GM12878 (cell line): ENCODE measurements around the gene GID8. TPM values are rescaled to one million over a fixed set of nuclear protein-coding genes. Genes with fewer than 3 reads are reported as not detected.

ENCODE experiments used
- ATAC-seq: fragments of 200-7000 bp; cut with Tn5 transposase; 3 replicates; pipeline ENCODE4 v1.9.1; 2020; ENCODE audit warnings: mild to moderate bottlenecking, moderate library complexity
- BruUV-seq: library from RNA; stranded (reverse); fragments of 400-500 nt; replicated peaks from 2 replicates; lab custom pipeline; 2021; lab: Mats Ljungman, UMichigan
- CTCF ChIA-PET: fragments of 300-600 bp; sonication (Branson Sonifier 250); formaldehyde crosslinking; extraction: SDS; loops from one replicate; lab custom pipeline; 2021; ENCODE audit warnings: inconsistent platforms; lab: Yijun Ruan, JAX
- POLR2A ChIA-PET: fragments of 350-600 bp; formaldehyde crosslinking; extraction: SDS; loops from one replicate; lab custom pipeline; 2021; ENCODE audit warnings: inconsistent platforms; lab: Charles Lee
- RAD21 ChIA-PET: fragments of 300-600 bp; sonication (Branson Sonifier 250); formaldehyde crosslinking; loops from one replicate; lab custom pipeline; 2023; ENCODE audit warnings: antibody characterized with exemption; ENCODE audit not compliant: unreplicated experiment; lab: Charles Lee
- SMC1A ChIA-PET: fragments of 300-600 bp; sonication (Branson Sonifier 250); formaldehyde crosslinking; loops from one replicate; lab custom pipeline; 2023; ENCODE audit not compliant: unreplicated experiment, uncharacterized antibody; lab: Charles Lee
- DNase-seq: peaks from one replicate; pipeline ENCODE4 v3.0.0-alpha.2; 2011; ENCODE audit warnings: low read depth, low spot score
- FAIRE-seq: peaks from 3 replicates; lab custom pipeline; 2011; peaks lifted over from hg19 to GRCh38; lab: Jason Lieb, UNC
- H2AFZ ChIP-seq: 2 replicates; pipeline ENCODE4 v1.6.0; 2011; ENCODE audit warnings: low read depth, low read length, control low read depth; ENCODE audit not compliant: control insufficient read depth
- H3K27ac ChIP-seq: 2 replicates; pipeline ENCODE4 v1.5.1; 2011; ENCODE audit warnings: control low read depth; ENCODE audit not compliant: control insufficient read depth, insufficient read depth
- H3K27me3 ChIP-seq, 2 experiments: replicated peaks in 1 of 2; 2 replicates each; pipeline versions ENCODE4 v1.6.0 to v1.6.1; 2011; ENCODE audit warnings: low read length in 1 of 2; ENCODE audit not compliant: control insufficient read depth in 2 of 2, insufficient read depth in 2 of 2
- H3K36me3 ChIP-seq, 2 experiments: 2 replicates each; pipeline ENCODE4 v1.5.1; 2011; ENCODE audit warnings: low read length in 1 of 2; ENCODE audit not compliant: control insufficient read depth in 2 of 2, insufficient read depth in 2 of 2
- H3K4me1 ChIP-seq: 2 replicates; pipeline ENCODE4 v1.6.1; 2011; ENCODE audit warnings: mild to moderate bottlenecking, low read length, moderate library complexity, mixed read lengths; ENCODE audit not compliant: control insufficient read depth, insufficient read depth
- H3K4me2 ChIP-seq: 2 replicates; pipeline ENCODE4 v1.6.0; 2011; ENCODE audit warnings: control low read depth; ENCODE audit not compliant: control insufficient read depth, insufficient read depth
- H3K4me3 ChIP-seq: fragments of 200-600 bp; sonication (generic); 2 replicates; pipeline ENCODE4 v1.5.1; 2016
- H3K79me2 ChIP-seq: 2 replicates; pipeline ENCODE4 v1.6.0; 2011; ENCODE audit warnings: low read length; ENCODE audit not compliant: control insufficient read depth, insufficient read depth
- H3K9ac ChIP-seq: 2 replicates; pipeline ENCODE4 v1.8.0; 2011; ENCODE audit warnings: low read length, control low read depth, mixed read lengths; ENCODE audit not compliant: control insufficient read depth, insufficient read depth
- H3K9me3 ChIP-seq: replicated peaks from 3 replicates; pipeline ENCODE4 v1.5.1; 2011; ENCODE audit warnings: mild to moderate bottlenecking, low read length; ENCODE audit not compliant: control insufficient read depth, insufficient read depth
- H4K20me1 ChIP-seq: 2 replicates; pipeline ENCODE4 v1.6.0; 2011; ENCODE audit not compliant: control insufficient read depth, insufficient read depth
- CBX3 ChIP-seq: fragments of 200-600 bp; sonication (generic); IDR thresholded peaks from 2 replicates; pipeline ENCODE4 v1.6.1; 2016; ENCODE audit warnings: low read depth, borderline replicate concordance
- HDGF ChIP-seq: fragments of 450-650 bp; IDR thresholded peaks from 2 replicates; pipeline ENCODE4 v1.6.1; 2016; ENCODE audit warnings: antibody characterized with exemption
- IRF3 ChIP-seq: fragments of 450-650 bp; IDR thresholded peaks from 2 replicates; pipeline ENCODE4 v1.6.1; 2014; ENCODE audit warnings: mild to moderate bottlenecking
- IRF5 ChIP-seq: fragments of 450-650 bp; IDR thresholded peaks from 2 replicates; pipeline ENCODE4 v1.6.1; 2017; ENCODE audit warnings: borderline replicate concordance
- JUNB ChIP-seq: IDR thresholded peaks from 2 replicates; pipeline ENCODE4 v1.6.1; 2016; ENCODE audit warnings: antibody characterized with exemption, mild to moderate bottlenecking
- KDM1A ChIP-seq: fragments of 200-600 bp; sonication (generic); IDR thresholded peaks from 2 replicates; pipeline ENCODE4 v1.6.1; 2016; ENCODE audit warnings: borderline replicate concordance
- PAX5 ChIP-seq: IDR thresholded peaks from 2 replicates; pipeline ENCODE4 v1.6.1; 2011; ENCODE audit warnings: low read depth, low read length, borderline replicate concordance
- PAX8 ChIP-seq: fragments of 450-650 bp; IDR thresholded peaks from 2 replicates; pipeline ENCODE4 v1.6.1; 2017; ENCODE audit warnings: mild to moderate bottlenecking, moderate library complexity
- PKNOX1 ChIP-seq: fragments of 450-650 bp; IDR thresholded peaks from 2 replicates; pipeline ENCODE4 v1.6.1; 2016; ENCODE audit warnings: mild to moderate bottlenecking
- POLR2A ChIP-seq: IDR thresholded peaks from 2 replicates; pipeline ENCODE4 v1.6.1; 2011; ENCODE audit warnings: low read depth, mild to moderate bottlenecking, low read length
- SRF ChIP-seq, 2 experiments: IDR thresholded peaks; 2 replicates each; pipeline ENCODE4 v1.6.1; 2011; ENCODE audit warnings: low read depth in 2 of 2, low read length in 2 of 2, mild to moderate bottlenecking in 1 of 2, moderate library complexity in 1 of 2
- TAF1 ChIP-seq: IDR thresholded peaks from 2 replicates; pipeline ENCODE4 v1.6.1; 2011; ENCODE audit warnings: mild to moderate bottlenecking, low read depth, low read length, borderline replicate concordance
- USF1 ChIP-seq: IDR thresholded peaks from 2 replicates; pipeline ENCODE4 v1.6.1; 2011; ENCODE audit warnings: borderline replicate concordance, low read depth, mild to moderate bottlenecking, moderate library complexity, mixed read lengths, low read length; ENCODE audit not compliant: insufficient read depth; ENCODE audit errors: extremely low read length
- ZBTB33 ChIP-seq: fragments of 450-650 bp; IDR thresholded peaks from 2 replicates; pipeline ENCODE4 v1.6.1; 2017; ENCODE audit warnings: mild to moderate bottlenecking
- ZNF622 ChIP-seq: fragments of 450-650 bp; IDR thresholded peaks from 2 replicates; pipeline ENCODE4 v1.6.1; 2017; ENCODE audit warnings: mild to moderate bottlenecking, inconsistent platforms
- WGBS: methylation state at CpG from one replicate; pipeline ENCODE4 v1.1.6; 2016; ENCODE audit warnings: low lambda C conversion rate; ENCODE audit not compliant: insufficient replicate concordance, insufficient coverage; ENCODE audit errors: missing lambda C conversion rate; 5-methylcytosine and 5-hydroxymethylcytosine counted together
- in situ Hi-C: fragments of 300-500 bp; cut with MboI; formaldehyde crosslinking; loops from 9 replicates; pipeline ENCODE4 v1.14.3; 2018; ENCODE audit warnings: mixed read lengths
- intact Hi-C: fragments of 100-400 bp; cut with micrococcal nuclease; formaldehyde crosslinking; loops from one replicate; pipeline ENCODE4 v1.14.2; 2022; ENCODE audit not compliant: unreplicated experiment
- polyA plus RNA-seq, 11 experiments: library from polyadenylated mRNA; depleted of rRNA in 4 of 11; unstranded in 6 of 11; stranded (reverse) in 5 of 11; fragments of >200 nt; fragmentation: Nextera tagmentation in 4 of 11; fragmentation: Illumina TruSeq in 1 of 11; extraction: Ambion mirVana in 4 of 11; extraction: Trizol in 1 of 11; gene quantifications; 1 replicate in 1 of 11; 2 replicates in 10 of 11; pipeline versions ENCODE4 v1.2.1 to v1.2.3, GENCODE V29; 2011 to 2016; ENCODE audit warnings: inconsistent platforms in 2 of 11, missing spikeins in 2 of 11, low read depth in 1 of 11
- total RNA-seq, 4 experiments: library from RNA; depleted of rRNA in 3 of 4; stranded (reverse); fragments of >200 nt in 3 of 4; fragmentation: Illumina TruSeq in 1 of 4; extraction: Trizol in 1 of 4; gene quantifications; 2 replicates each; pipeline versions ENCODE4 v1.2.1 to v1.2.3, GENCODE V29; 2013 to 2021

The GID8 gene
- total and polyA plus RNA-seq, 10 of the 15 experiments (the other 5 are each of a cell fraction or from before 2014, with no cell fraction given), result 12.0 to 33.8 (median 22.2) TPM

- H2AFZ ChIP-seq, result no peak overlapping the region
- no peak overlapping the region for H3K9ac ChIP-seq
- H3K4me2 ChIP-seq, result no peak overlapping the region
- ChIA-PET POLR2A (no interaction called here), CTCF (no interaction called here), SMC1A (no interaction called here), RAD21 (interaction anchor here (0.6 kb wide), 1 partner anchor 40 kb away, joined by 3 read pairs; no protein-coding TSS in a partner anchor)
- no peaks in the 10 kb centered on the region for H3K79me2 ChIP-seq
- no peak overlapping the region for H3K27ac ChIP-seq
- BruUV-seq, result no TSS peak
- WGBS, result 72% methylated on average over 19 of the region's 19 CpGs
- H3K27me3 ChIP-seq, result no peaks in the 10 kb centered on the region; a peak in 4 of 4 replicates
- in situ Hi-C loops (no loop called here), intact Hi-C loops (no loop called here)
- ATAC-seq (no peak), FAIRE-seq (no peak), DNase-seq (no peak)
- TF ChIP-seq IRF5 (no peak), ZNF622 (no peak), PAX8 (no peak), KDM1A (no peak), PKNOX1 (no peak), IRF3 (no peak), TAF1 (no peak), PAX5 (no peak), POLR2A (no peak), USF1 (no peak), SRF (IDR thresholded peaks at IDR 0.05; ENCODE audit: low read depth in 2 of 2, low read length in 2 of 2) (no peak), CBX3 (no peak), HDGF (no peak), ZBTB33 (no peak), JUNB (no peak)
- H3K9me3 ChIP-seq, result no peaks in the 10 kb centered on the region
- no peaks in the 10 kb centered on the region for H3K4me1 ChIP-seq
- H3K36me3 ChIP-seq, result no peaks in the 10 kb centered on the region
- no peaks in the 10 kb centered on the region; the same call in 1 of the 2 replicates for H4K20me1 ChIP-seq
- no peak overlapping the region for H3K4me3 ChIP-seq
Observed at GRCh38 chr20:62994869-62995281, 56.9 kb downstream of the GID8 start.
